Stomach (tissue), 9 donors: Measurements from ENCODE around the gene RCOR1. TPM values are rescaled to one million over a fixed set of nuclear protein-coding genes. Genes with fewer than 3 reads are reported as not detected.
A peak's percentile ranks its signal among the peaks of the same experiment; 100 is the strongest.

Experiments used
- DNase-seq, 2 donors: peaks; one replicate each; pipeline versions ENCODE4 v3.0.0 to v3.0.0-alpha.2; 2013 to 2019
- H3K27ac ChIP-seq, 5 donors: fragments of 200-600 bp in 4 of 5; sonication (generic) in 4 of 5; one replicate each; pipeline ENCODE4 v1.5.1; 2013 to 2019; ENCODE audit warnings: mild to moderate bottlenecking in 1 of 5, moderate library complexity in 1 of 5
- H3K27me3 ChIP-seq, 3 donors: fragments of 200-600 bp; sonication (generic); one replicate each; pipeline ENCODE4 v1.5.1; 2017 to 2019; ENCODE audit warnings: mixed run types in 1 of 3
- H3K36me3 ChIP-seq, 4 donors: fragments of 200-600 bp; sonication (generic); 1 replicate in 3 of 4; 2 replicates in 1 of 4; pipeline ENCODE4 v1.5.1; 2016 to 2019
- H3K4me1 ChIP-seq, 4 donors: fragments of 200-600 bp; sonication (generic); one replicate each; pipeline ENCODE4 v1.5.1; 2016 to 2019
- H3K4me3 ChIP-seq, 4 donors: fragments of 200-600 bp; sonication (generic) in 3 of 4; one replicate each; pipeline ENCODE4 v1.5.1; 2016 to 2019; ENCODE audit warnings: mild to moderate bottlenecking in 1 of 4
- H3K9me3 ChIP-seq, 4 donors: fragments of 200-600 bp; sonication (generic); one replicate each; pipeline ENCODE4 v1.5.1; 2016 to 2019
- CTCF ChIP-seq, 7 experiments: fragments of 450-650 bp in 4 of 7; fragments of 200-600 bp in 3 of 7; sonication (generic) in 3 of 7; IDR thresholded peaks; one replicate each; pipeline ENCODE4 v1.5.1; 2016 to 2019; ENCODE audit warnings: antibody characterized with exemption in 7 of 7, control low read depth in 2 of 7, mild to moderate bottlenecking in 1 of 7
- EP300 ChIP-seq: sonication (generic); formaldehyde crosslinking; IDR thresholded peaks from one replicate; pipeline ENCODE4 v1.6.1; 2017; ENCODE audit warnings: antibody characterized with exemption
- POLR2A ChIP-seq, 4 donors: fragments of 450-650 bp; IDR thresholded peaks; one replicate each; pipeline ENCODE4 v1.6.1; 2016; ENCODE audit warnings: antibody characterized with exemption in 4 of 4, control low read depth in 2 of 4, mild to moderate bottlenecking in 1 of 4, moderate library complexity in 1 of 4
- POLR2AphosphoS5 ChIP-seq, 3 donors: sonication (generic); formaldehyde crosslinking; IDR thresholded peaks; one replicate each; pipeline ENCODE4 v1.6.1; 2016; ENCODE audit warnings: antibody characterized with exemption in 3 of 3
- WGBS, 5 donors: extraction: QIAGEN DNeasy Blood & Tissue Kit in 3 of 5; methylation state at CpG; one replicate each; pipeline versions ENCODE4 v1.1.5 to v1.1.7; 2013 to 2018; 5-methylcytosine and 5-hydroxymethylcytosine counted together
- intact Hi-C: fragments of 100-400 bp; cut with DNase I; formaldehyde crosslinking; loops from one replicate; pipeline ENCODE4 v1.15.1; 2023; ENCODE audit warnings: low total_unique reads
- polyA plus RNA-seq, 3 donors: library from polyadenylated mRNA; stranded (reverse); fragments of 200-250 nt; gene quantifications; one replicate each; pipeline ENCODE4 v1.2.3, GENCODE V29; 2013
- total RNA-seq, 5 donors: library from RNA; depleted of rRNA; stranded (reverse); fragments of >200 nt; gene quantifications; one replicate each; pipeline versions ENCODE4 v1.1.0 to v1.2.3, GENCODE V29; 2014 to 2016
- donor health status: healthy with polysubstance abuse.
- donor health status: Bipolar disorder and iron deficiency.
- donor health status: healthy.

The RCOR1 gene
- total and polyA plus RNA-seq, 8 donors = 4.9 to 60.7 (median 8.3) TPM

DNA sequence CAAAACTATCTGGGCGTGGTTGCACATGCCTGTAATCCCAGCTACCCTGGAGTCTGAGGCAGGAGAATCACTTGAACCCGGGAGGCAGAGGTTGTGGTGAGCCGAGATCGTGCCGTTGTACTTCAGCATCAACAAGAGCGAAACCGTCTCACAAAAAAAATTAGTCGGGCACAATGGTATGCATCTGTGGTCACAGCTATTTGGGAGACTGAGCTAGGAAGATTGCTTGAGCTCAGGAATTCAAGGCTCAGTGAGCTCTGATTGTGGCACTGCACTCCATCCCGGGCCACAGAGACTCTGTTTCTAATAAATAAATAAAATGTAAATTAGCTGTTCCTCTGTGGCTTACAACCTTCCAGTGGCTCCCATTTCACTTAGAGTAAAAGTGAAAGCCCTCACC is 28.0 kb downstream of the RCOR1 start:
- Histone ChIP-seq H3K27ac (no peak overlapping the region), H3K9me3 (no peaks in the 10 kb centered on the region), H3K4me3 (no peak overlapping the region), H3K36me3 (no peaks in the 10 kb centered on the region), H3K27me3 (no peaks in the 10 kb centered on the region), H3K4me1 (peaks cover 7 to 42% (median 17%) of the 10 kb centered on the region in 4 donors)
- DNase-seq = no peak
- intact Hi-C loops = no loop called here
- TF ChIP-seq POLR2AphosphoS5 (IDR thresholded peaks at IDR 0.05) (no peak), CTCF (IDR thresholded peaks at IDR 0.05) (no peak), POLR2A (IDR thresholded peaks at IDR 0.05) (no peak), EP300 (no peak)
- WGBS, 5 donors = 82 to 95% (median 92%) methylated on average over 9 of the region's 9 CpGs

GRCh38 chr14:102622262-102622885 is 29.9 kb downstream of the RCOR1 start:
- DNase-seq = peak in 1 of 2 donors; percentile 13
- Histone ChIP-seq H3K4me1 (peaks cover 3 to 40% (median 10%) of the 10 kb centered on the region in 4 donors), H3K36me3 (no peaks in the 10 kb centered on the region), H3K27me3 (no peaks in the 10 kb centered on the region), H3K4me3 (no peak overlapping the region), H3K9me3 (no peaks in the 10 kb centered on the region), H3K27ac (no peak overlapping the region)
- intact Hi-C loops = no loop called here
- TF ChIP-seq POLR2A (IDR thresholded peaks at IDR 0.05) = no peak
- no peak for TF ChIP-seq CTCF (IDR thresholded peaks at IDR 0.05)
- TF ChIP-seq POLR2AphosphoS5 (IDR thresholded peaks at IDR 0.05) = no peak
- TF ChIP-seq EP300 = no peak
- 65 to 69% (median 66%) methylated on average over 10 of the region's 10 CpGs for WGBS, 5 donors

GRCh38 chr14:102624666-102625065 is 32.2 kb downstream of the RCOR1 start:
- H3K9me3 ChIP-seq = no peaks in the 10 kb centered on the region
- no peaks in the 10 kb centered on the region for H3K36me3 ChIP-seq
- no peak for TF ChIP-seq CTCF (IDR thresholded peaks at IDR 0.05)
- no peak for TF ChIP-seq EP300
- no peak for TF ChIP-seq POLR2A (IDR thresholded peaks at IDR 0.05)
- TF ChIP-seq POLR2AphosphoS5 (IDR thresholded peaks at IDR 0.05) = no peak
- WGBS, 5 donors = 86 to 99% (median 88%) methylated on average over 3 of the region's 3 CpGs
- H3K4me1 ChIP-seq = peaks cover 12 to 53% (median 22%) of the 10 kb centered on the region in 4 donors
- H3K27ac ChIP-seq = no peak overlapping the region
- no peaks in the 10 kb centered on the region for H3K27me3 ChIP-seq
- intact Hi-C loops = no loop called here
- DNase-seq = no peak
- H3K4me3 ChIP-seq = no peak overlapping the region

- Histone ChIP-seq H3K27me3 (no peaks in the 10 kb centered on the region), H3K4me1 (peaks cover 14 to 64% (median 30%) of the 10 kb centered on the region in 4 donors), H3K4me3 (no peak overlapping the region), H3K36me3 (no peaks in the 10 kb centered on the region), H3K9me3 (no peaks in the 10 kb centered on the region), H3K27ac (no peak overlapping the region)
- DNase-seq = no peak
- intact Hi-C loops = no loop called here
- 85 to 91% (median 88%) methylated on average over 6 of the region's 6 CpGs for WGBS, 5 donors
- TF ChIP-seq POLR2A (IDR thresholded peaks at IDR 0.05) (no peak), EP300 (no peak), CTCF (IDR thresholded peaks at IDR 0.05) (no peak), POLR2AphosphoS5 (IDR thresholded peaks at IDR 0.05) (no peak)
Measured at GRCh38 chr14:102625564-102626296, 33.3 kb downstream of the RCOR1 start.
